GM21576 (cell line): ENCODE data around the gene MDM2.

Experiments
- ATAC-seq: cut with Tn5 transposase; IDR thresholded peaks from one replicate; pipeline ENCODE4 v1.9.1; 2021; ENCODE audit warnings: mild to moderate bottlenecking, moderate library complexity; ENCODE audit not compliant: unreplicated experiment

The MDM2 gene

DNA sequence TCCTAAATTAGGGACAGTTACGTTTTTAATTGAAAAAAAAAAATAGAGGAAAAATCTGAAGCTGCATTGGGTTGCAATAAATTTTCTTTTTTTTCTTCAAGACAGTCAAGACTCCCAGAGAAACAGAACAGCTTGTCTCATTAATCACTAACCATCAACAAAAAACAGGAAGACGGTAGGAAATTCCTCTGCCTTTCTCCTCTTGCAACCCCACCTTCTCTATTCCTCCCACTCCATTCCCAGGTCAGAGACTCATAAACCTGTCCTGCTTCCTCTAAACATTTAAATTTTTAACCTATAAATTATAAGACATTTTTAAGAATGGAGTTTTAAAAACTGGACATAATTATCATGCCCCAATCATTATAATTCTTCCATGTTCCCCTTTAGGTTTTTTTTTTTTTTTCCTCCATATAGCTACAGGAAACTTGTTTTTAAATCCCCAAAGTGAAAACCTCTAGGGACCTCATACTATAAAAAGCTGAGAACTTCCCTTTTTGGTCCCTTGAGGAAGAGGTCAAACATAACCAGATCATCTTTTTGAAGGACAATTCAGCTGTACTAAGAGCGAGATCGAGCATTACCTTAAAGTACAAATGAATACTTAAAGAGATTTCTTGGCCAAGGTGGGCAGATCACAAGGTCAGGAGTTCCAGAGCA is 89.0 kb downstream of the MDM2 start:
- no peak for ATAC-seq

DNA sequence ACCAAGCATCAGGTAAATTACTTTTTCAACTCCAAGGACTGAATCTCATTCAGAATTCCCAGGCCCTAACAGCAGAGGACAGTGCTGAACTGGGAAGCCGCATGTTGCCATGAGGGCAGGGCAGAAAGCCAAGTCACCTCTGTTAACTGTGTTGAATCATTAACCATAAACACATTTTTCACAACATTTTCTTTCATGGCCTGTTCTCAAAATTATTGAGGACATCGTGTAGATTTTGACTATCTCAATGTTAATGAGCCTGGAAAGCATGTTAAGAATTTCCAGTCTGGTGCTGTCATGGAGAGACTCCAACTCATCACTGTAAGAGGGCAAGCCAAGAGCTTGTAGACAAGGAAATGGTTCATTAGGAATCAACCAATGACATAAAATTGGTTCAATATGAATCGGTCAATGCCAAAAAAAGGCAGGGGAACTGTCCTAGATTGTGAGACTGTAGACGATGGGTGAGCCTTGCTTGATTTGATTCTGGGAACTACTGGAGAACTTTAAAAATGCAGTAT is 91.3 kb downstream of the MDM2 start:
- ATAC-seq, result no peak

DNA sequence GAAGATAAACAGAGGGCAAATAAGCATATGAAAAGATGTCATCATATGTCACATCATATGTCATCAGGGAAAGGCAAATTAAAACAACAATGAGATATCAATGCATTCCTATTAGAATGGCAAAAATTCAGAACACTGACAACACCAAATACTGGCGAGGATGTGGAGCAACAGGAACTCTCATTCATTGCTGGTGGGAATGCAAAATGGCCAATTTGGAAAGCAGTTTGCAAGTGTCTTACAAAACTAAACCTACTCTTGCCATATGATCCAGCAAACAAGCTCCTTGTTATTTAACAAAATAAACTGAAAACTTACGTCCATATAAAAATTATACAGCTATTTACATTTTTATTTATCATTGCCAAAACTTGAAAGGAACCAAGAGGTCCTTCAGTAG is 92.3 kb downstream of the MDM2 start:
- ATAC-seq, result no peak
